Kidney (tissue), 14 donors: ENCODE data around the gene PPP2R2B. TPM values are rescaled to one million over a fixed set of nuclear protein-coding genes. Genes with fewer than 3 reads are reported as not detected.
A peak's percentile ranks its signal among the peaks of the same experiment; 100 is the strongest.

ENCODE experiments used
- DNase-seq, 5 donors: peaks; one replicate each; pipeline ENCODE4 v3.0.0-alpha.2; 2013 to 2020
- FAIRE-seq: peaks from 2 replicates; lab custom pipeline; 2012; peaks lifted over from hg19 to GRCh38; lab: Jason Lieb, UNC
- H3K27ac ChIP-seq, 2 donors: one replicate each; pipeline ENCODE4 v1.7.0; 2013; ENCODE audit warnings: low read depth in 2 of 2, low read length in 2 of 2, inconsistent platforms in 1 of 2
- H3K27me3 ChIP-seq: one replicate; pipeline ENCODE4 v1.7.1; 2013; ENCODE audit warnings: low read length, inconsistent platforms; ENCODE audit not compliant: control insufficient read depth, insufficient read depth
- H3K36me3 ChIP-seq, 3 donors: one replicate each; pipeline versions ENCODE4 v1.7.0 to v1.7.1; 2013; ENCODE audit warnings: low read length in 3 of 3, control low read depth in 1 of 3, inconsistent platforms in 1 of 3; ENCODE audit not compliant: insufficient read depth in 3 of 3, control insufficient read depth in 2 of 3
- H3K4me1 ChIP-seq, 3 donors: one replicate each; pipeline versions ENCODE4 v1.7.0 to v1.7.1; 2013; ENCODE audit warnings: low read length in 3 of 3, inconsistent platforms in 1 of 3, low read depth in 1 of 3; ENCODE audit not compliant: control insufficient read depth in 2 of 3, insufficient read depth in 2 of 3
- H3K4me3 ChIP-seq, 3 donors: one replicate each; pipeline versions ENCODE4 v1.7.0 to v1.8.1; 2013; ENCODE audit warnings: low read length in 3 of 3, control low read depth in 1 of 3, inconsistent platforms in 1 of 3
- H3K9ac ChIP-seq, 3 donors: one replicate each; pipeline versions ENCODE4 v1.7.0 to v1.7.1; 2013; ENCODE audit warnings: low read length in 3 of 3, control low read depth in 1 of 3, inconsistent platforms in 1 of 3
- H3K9me3 ChIP-seq, 3 donors: one replicate each; pipeline versions ENCODE4 v1.7.0 to v1.7.1; 2013; ENCODE audit warnings: low read length in 3 of 3, control low read depth in 1 of 3, inconsistent platforms in 1 of 3; ENCODE audit not compliant: control insufficient read depth in 2 of 3, insufficient read depth in 1 of 3
- CTCF ChIP-seq: IDR thresholded peaks from 3 replicates; pipeline ENCODE4 v1.5.1; 2012; ENCODE audit warnings: mild to moderate bottlenecking, moderate library complexity, borderline replicate concordance; ENCODE audit not compliant: insufficient read depth; ENCODE audit errors: extremely low read depth
- intact Hi-C: fragments of 100-400 bp; cut with DNase I; formaldehyde crosslinking; loops from one replicate; pipeline ENCODE4 v1.11.1; 2022
- polyA plus RNA-seq: library from polyadenylated mRNA; stranded (reverse); fragments of 350-450 nt; fragmentation: Illumina TruSeq; extraction: RNeasy Lipid Tissue Mini Kit (QIAGEN cat#74804); gene quantifications from one replicate; pipeline ENCODE4 v1.2.3, GENCODE V29; 2014; ENCODE audit warnings: low read depth, low replicate concordance; ENCODE audit not compliant: insufficient read depth
- total RNA-seq: library from RNA; stranded (reverse); fragmentation: NEBNext Ultra II Directional; extraction: Animal tissue kit (Norgen Biotek cat#: 25700); gene quantifications from one replicate; pipeline ENCODE4 v1.2.1, GENCODE V29; 2021
- donor health status: control.
- donor health status: control.
- donor health status: control.
- donor health status: control.
- donor health status: control.
- donor health status: DM: yes; HTN: yes; CAD: no.
- donor health status: Normal renal cell carcinoma (clear cell type).

PPP2R2B gene
- total and polyA plus RNA-seq, 2 donors from 2014 or later = 4.0 to 8.2 TPM

DNA sequence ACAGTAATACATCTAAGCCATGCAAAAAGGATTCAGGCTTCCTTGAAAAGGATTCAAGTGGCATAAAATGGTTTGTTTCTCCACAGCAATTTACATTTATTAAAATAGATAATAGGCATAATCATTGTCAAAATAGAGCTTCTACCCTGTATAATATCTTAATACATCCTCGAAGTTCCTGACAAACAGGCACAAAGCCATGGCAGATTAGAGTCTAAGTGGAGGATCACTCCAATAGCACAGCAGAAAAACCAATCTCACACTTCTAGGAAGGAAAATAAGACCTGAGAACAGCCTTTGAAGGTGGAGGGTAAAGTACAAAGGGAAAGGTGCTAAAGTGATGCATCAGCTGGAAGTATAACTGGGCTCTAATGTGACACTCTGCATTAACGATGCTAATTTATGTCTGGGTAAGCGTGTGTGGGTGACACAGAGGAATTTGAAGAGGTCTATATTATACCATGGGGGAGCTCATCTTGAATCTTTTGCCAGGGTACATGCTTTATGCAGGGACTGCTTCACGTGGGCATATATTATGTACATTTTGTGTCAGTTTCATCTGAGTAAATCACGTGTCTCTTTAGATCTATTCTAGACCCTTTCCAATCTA, 28.8 kb downstream of the PPP2R2B start:
- Histone ChIP-seq H3K4me3 (no peak overlapping the region), H3K36me3 (no peaks in the 10 kb centered on the region), H3K27me3 (no peaks in the 10 kb centered on the region), H3K27ac (no peak overlapping the region), H3K4me1 (no peaks in the 10 kb centered on the region), H3K9ac (no peak overlapping the region), H3K9me3 (no peaks in the 10 kb centered on the region)
- FAIRE-seq (no peak), DNase-seq (peak in 1 of 5 donors; percentile 21)
- intact Hi-C loops = no loop called here
- no peak for TF ChIP-seq CTCF

DNA sequence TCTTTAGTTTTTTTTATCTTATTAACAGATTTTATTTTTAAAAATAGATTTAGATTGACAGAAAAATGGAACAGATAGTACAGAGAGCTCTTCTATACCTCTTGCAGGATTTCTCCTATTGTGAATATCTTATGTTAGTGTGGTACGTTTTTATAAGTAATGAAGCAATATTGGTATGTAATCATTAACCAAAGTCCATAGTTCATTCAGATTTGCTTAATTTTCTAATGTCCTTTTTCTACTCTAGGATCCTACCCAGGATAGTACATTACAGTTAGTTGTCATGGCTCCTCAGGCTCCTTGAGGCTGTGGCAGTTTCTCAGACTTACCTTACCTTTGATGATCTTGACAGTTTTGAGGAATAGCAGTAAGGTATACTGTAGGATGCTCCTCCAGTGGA, 30.4 kb downstream of the PPP2R2B start:
- H3K27ac ChIP-seq = no peak overlapping the region
- FAIRE-seq (no peak), DNase-seq (no peak)
- no peaks in the 10 kb centered on the region for H3K27me3 ChIP-seq
- no peak for TF ChIP-seq CTCF
- no peak overlapping the region for H3K9ac ChIP-seq
- no peaks in the 10 kb centered on the region for H3K36me3 ChIP-seq
- H3K9me3 ChIP-seq = no peaks in the 10 kb centered on the region
- H3K4me1 ChIP-seq = no peaks in the 10 kb centered on the region
- no peak overlapping the region for H3K4me3 ChIP-seq
- intact Hi-C loops = no loop called here

- intact Hi-C loops = no loop called here
- no peaks in the 10 kb centered on the region for H3K27me3 ChIP-seq
- DNase-seq (no peak), FAIRE-seq (no peak)
- peaks cover 0 to 3% (median 0%) of the 10 kb centered on the region in 3 donors for H3K9me3 ChIP-seq
- no peak overlapping the region for H3K9ac ChIP-seq
- no peak overlapping the region for H3K4me3 ChIP-seq
- no peaks in the 10 kb centered on the region for H3K4me1 ChIP-seq
- H3K36me3 ChIP-seq = no peaks in the 10 kb centered on the region
- no peak overlapping the region for H3K27ac ChIP-seq
- TF ChIP-seq CTCF = no peak
Measured at GRCh38 chr5:146840016-146840415, 38.5 kb downstream of the PPP2R2B start.
